WTC11 (cell line): ENCODE results near the gene MAST4. TPM values are rescaled to one million over a fixed set of nuclear protein-coding genes. Genes with fewer than 3 reads are reported as not detected.
A peak's percentile ranks its signal among the peaks of the same experiment; 100 is the strongest.

Source experiments
- ATAC-seq: fragments of 200-7000 bp; cut with Tn5 transposase; 2 replicates; pipeline ENCODE4 v1.10.0; 2021; ENCODE audit warnings: mild to moderate bottlenecking, moderate library complexity
- CTCF ChIA-PET: fragments of 300-600 bp; sonication (Branson Sonifier 250); formaldehyde crosslinking; loops from one replicate; lab custom pipeline; 2021; ENCODE audit warnings: antibody characterized with exemption; lab: Charles Lee
- POLR2A ChIA-PET: fragments of 350-600 bp; sonication (Branson Sonifier 250); formaldehyde crosslinking; loops from one replicate; lab custom pipeline; 2021; ENCODE audit warnings: antibody characterized with exemption; lab: Charles Lee
- DNase-seq: peaks from one replicate; pipeline ENCODE4 v3.0.0; 2021; ENCODE audit warnings: low spot score
- H3K27ac Mint-ChIP-seq: 2 replicates; pipeline ENCODE4 v1.8.0; 2021; ENCODE audit warnings: mixed read lengths
- H3K27me3 Mint-ChIP-seq: 2 replicates; pipeline ENCODE4 v1.8.0; 2021; ENCODE audit warnings: low read depth, mild to moderate bottlenecking, moderate library complexity, mixed read lengths
- H3K36me3 Mint-ChIP-seq: 2 replicates; pipeline ENCODE4 v1.8.0; 2021; ENCODE audit warnings: mixed read lengths
- H3K4me1 Mint-ChIP-seq: 2 replicates; pipeline ENCODE4 v1.8.0; 2022; ENCODE audit warnings: mixed read lengths
- H3K4me3 Mint-ChIP-seq: 2 replicates; pipeline ENCODE4 v1.8.0; 2021; ENCODE audit warnings: mild to moderate bottlenecking, moderate library complexity, mixed read lengths
- H3K9me3 Mint-ChIP-seq: 2 replicates; pipeline ENCODE4 v1.8.0; 2021; ENCODE audit warnings: mixed read lengths
- AR ChIP-seq: fragments of 250-450 bp; sonication (Bioruptor Pico); IDR thresholded peaks from 2 replicates; pipeline ENCODE4 v1.9.0; 2021; ENCODE audit warnings: mild to moderate bottlenecking
- CREB1 ChIP-seq: sonication (generic); formaldehyde crosslinking; IDR thresholded peaks from 2 replicates; pipeline ENCODE4 v1.8.0; 2023; ENCODE audit warnings: mild to moderate bottlenecking, missing genetic modification reagents
- E2F1 ChIP-seq: sonication (generic); formaldehyde crosslinking; IDR thresholded peaks from 2 replicates; pipeline ENCODE4 v1.8.0; 2022; ENCODE audit warnings: mild to moderate bottlenecking, missing genetic modification reagents
- IRF2 ChIP-seq: sonication (generic); formaldehyde crosslinking; IDR thresholded peaks from 2 replicates; pipeline ENCODE4 v1.8.0; 2022; ENCODE audit warnings: low read depth, missing genetic modification reagents, borderline replicate concordance
- MAX ChIP-seq: sonication (generic); formaldehyde crosslinking; IDR thresholded peaks from 2 replicates; pipeline ENCODE4 v1.8.0; 2022; ENCODE audit warnings: mild to moderate bottlenecking, missing genetic modification reagents
- MXD4 ChIP-seq: fragments of 250-450 bp; sonication (Bioruptor Pico); IDR thresholded peaks from 2 replicates; pipeline ENCODE4 v1.8.0; 2021; ENCODE audit warnings: mild to moderate bottlenecking, moderate library complexity, borderline replicate concordance
- MYBL2 ChIP-seq: sonication (generic); formaldehyde crosslinking; IDR thresholded peaks from 2 replicates; pipeline ENCODE4 v1.8.1; 2023; ENCODE audit warnings: mild to moderate bottlenecking, moderate library complexity, missing genetic modification reagents
- NFE2L1 ChIP-seq: sonication (generic); formaldehyde crosslinking; IDR thresholded peaks from 2 replicates; pipeline ENCODE4 v1.8.1; 2023; ENCODE audit warnings: missing genetic modification reagents
- NR2C2 ChIP-seq: sonication (generic); formaldehyde crosslinking; IDR thresholded peaks from 2 replicates; pipeline ENCODE4 v1.8.0; 2022; ENCODE audit warnings: mild to moderate bottlenecking, missing genetic modification reagents
- SMAD4 ChIP-seq: sonication (generic); formaldehyde crosslinking; IDR thresholded peaks from 2 replicates; pipeline ENCODE4 v1.8.0; 2022; ENCODE audit warnings: mild to moderate bottlenecking, missing genetic modification reagents
- SP1 ChIP-seq: sonication (generic); formaldehyde crosslinking; conservative IDR thresholded peaks from 2 replicates; pipeline ENCODE4 v1.8.1; 2022; ENCODE audit warnings: missing genetic modification reagents
- TCF7 ChIP-seq: sonication (generic); formaldehyde crosslinking; IDR thresholded peaks from 2 replicates; pipeline ENCODE4 v1.8.0; 2022; ENCODE audit warnings: mild to moderate bottlenecking, low read depth, missing genetic modification reagents, moderate library complexity
- ZBTB21 ChIP-seq: sonication (generic); formaldehyde crosslinking; IDR thresholded peaks from 2 replicates; pipeline ENCODE4 v1.8.1; 2023; ENCODE audit warnings: mild to moderate bottlenecking, missing genetic modification reagents, borderline replicate concordance
- ZNF138 ChIP-seq: sonication (generic); formaldehyde crosslinking; conservative IDR thresholded peaks from 2 replicates; pipeline ENCODE4 v1.8.1; 2022; ENCODE audit warnings: mild to moderate bottlenecking, moderate library complexity, missing genetic modification reagents
- ZNF281 ChIP-seq: sonication (generic); formaldehyde crosslinking; IDR thresholded peaks from 2 replicates; pipeline ENCODE4 v1.8.0; 2023; ENCODE audit warnings: mild to moderate bottlenecking, missing genetic modification reagents
- ZNF317 ChIP-seq: sonication (generic); formaldehyde crosslinking; IDR thresholded peaks from 2 replicates; pipeline ENCODE4 v1.8.1; 2023; ENCODE audit warnings: low read depth, mild to moderate bottlenecking, moderate library complexity, missing genetic modification reagents, borderline replicate concordance
- ZNF671 ChIP-seq: fragments of 250-450 bp; sonication (Bioruptor Pico); IDR thresholded peaks from 2 replicates; pipeline ENCODE4 v1.8.0; 2021; ENCODE audit warnings: mild to moderate bottlenecking
- ZSCAN18 ChIP-seq: fragments of 250-450 bp; sonication (Bioruptor Pico); IDR thresholded peaks from 2 replicates; pipeline ENCODE4 v2.1.2; 2022; ENCODE audit warnings: mild to moderate bottlenecking, moderate library complexity
- total RNA-seq: library from RNA; stranded (reverse); gene quantifications from 3 replicates; pipeline ENCODE4 v1.2.3, GENCODE V29; 2021

The MAST4 gene
- total RNA-seq, 1 experiment from 2014 or later = 8.0 TPM

- TF ChIP-seq MYBL2 (CRISPR knock-in tag) (no peak), MXD4 (CRISPR knock-in tag) (no peak)
Observed at GRCh38 chr5:67004730-67005350, 408.6 kb downstream of the MAST4 start (continued).

GRCh38 chr5:67005737-67006499 lies 409.7 kb downstream of the MAST4 start:
- Mint-ChIP-seq H3K4me3 (peak overlapping the region; percentile 93), H3K27me3 (no peaks in the 10 kb centered on the region), H3K9me3 (no peaks in the 10 kb centered on the region), H3K36me3 (no peaks in the 10 kb centered on the region), H3K4me1 (peaks cover 40% of the 10 kb centered on the region), H3K27ac (no peak overlapping the region)
- CTCF ChIA-PET = no interaction called here
- DNase-seq (no peak), ATAC-seq (no peak)
- POLR2A ChIA-PET = no interaction called here
- TF ChIP-seq ZNF138 (no peak), TCF7 (CRISPR knock-in tag) (no peak), NR2C2 (CRISPR knock-in tag) (no peak), IRF2 (no peak), E2F1 (no peak), ZBTB21 (CRISPR knock-in tag) (no peak), ZSCAN18 (CRISPR knock-in tag) (no peak), MAX (CRISPR knock-in tag) (no peak), ZNF281 (CRISPR knock-in tag) (no peak), ZNF671 (CRISPR knock-in tag) (no peak), CREB1 (CRISPR knock-in tag) (no peak), SP1 (CRISPR knock-in tag) (no peak), NFE2L1 (CRISPR knock-in tag) (no peak), ZNF317 (no peak), SMAD4 (CRISPR knock-in tag) (no peak), AR (no peak)
